SKM-1 treated with dmso at 0.1 percent for 144 hours (cell line): ENCODE measurements around the gene CDC73.

Experiments
- DNase-seq: peaks from one replicate; lab custom pipeline; 2025; ENCODE audit not compliant: unreplicated experiment; lab: John Stamatoyannopoulos, UW

CDC73 gene

DNA sequence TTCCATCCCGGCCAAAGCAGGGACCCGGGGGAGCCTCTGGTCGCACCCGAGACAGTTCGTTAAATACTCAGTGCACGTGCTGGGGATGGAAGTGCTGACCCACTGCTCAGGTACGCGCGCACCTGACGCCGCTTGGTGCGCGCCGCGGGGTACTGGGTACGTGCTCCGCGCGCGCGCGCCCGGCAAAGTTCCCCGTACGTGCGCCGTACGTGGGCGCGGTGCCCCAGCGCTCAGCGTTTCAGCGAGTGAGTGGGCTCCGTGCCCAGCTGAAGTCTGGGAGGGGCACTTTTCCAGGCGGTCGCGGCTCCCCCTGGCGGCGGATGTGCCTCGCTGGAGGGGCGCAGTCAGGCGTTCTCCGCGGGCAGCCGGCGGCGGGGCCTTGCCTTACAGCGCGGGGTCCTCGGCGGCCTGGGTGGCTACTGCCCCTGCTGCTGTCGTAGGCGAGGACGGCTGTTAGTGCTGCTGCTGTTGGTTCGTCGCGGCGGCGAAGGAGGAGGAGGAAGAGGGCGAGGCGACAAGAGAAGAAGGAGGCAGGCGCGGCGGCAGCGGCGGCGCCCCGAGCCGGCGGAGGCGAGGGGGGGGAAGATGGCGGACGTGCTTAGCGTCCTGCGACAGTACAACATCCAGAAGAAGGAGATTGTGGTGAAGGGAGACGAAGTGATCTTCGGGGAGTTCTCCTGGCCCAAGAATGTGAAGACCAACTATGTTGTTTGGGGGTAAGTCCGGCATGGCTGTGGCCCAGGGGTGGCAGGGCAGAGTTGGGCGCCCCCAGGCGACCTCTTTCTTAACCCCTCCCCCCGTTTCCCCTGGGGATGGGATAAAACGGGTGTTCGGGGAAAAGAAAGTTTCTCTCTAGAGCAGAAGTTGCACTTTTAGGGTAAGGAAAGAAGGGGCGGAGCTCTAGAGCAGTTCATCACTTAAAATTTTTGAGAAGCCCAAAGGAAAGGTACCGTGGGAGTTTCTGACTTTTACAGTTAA, at the start of gene CDC73:
Gene CDC73 (plus strand): TSS at position 416 of the 978 bp plus-strand sequence. CDS start 170 bp downstream, at position 586.
- peak; percentile 99 for DNase-seq

GRCh38 chr1:193077991-193078390, 43.8 kb upstream of the CDC73 start:
- DNase-seq: no peak

DNA sequence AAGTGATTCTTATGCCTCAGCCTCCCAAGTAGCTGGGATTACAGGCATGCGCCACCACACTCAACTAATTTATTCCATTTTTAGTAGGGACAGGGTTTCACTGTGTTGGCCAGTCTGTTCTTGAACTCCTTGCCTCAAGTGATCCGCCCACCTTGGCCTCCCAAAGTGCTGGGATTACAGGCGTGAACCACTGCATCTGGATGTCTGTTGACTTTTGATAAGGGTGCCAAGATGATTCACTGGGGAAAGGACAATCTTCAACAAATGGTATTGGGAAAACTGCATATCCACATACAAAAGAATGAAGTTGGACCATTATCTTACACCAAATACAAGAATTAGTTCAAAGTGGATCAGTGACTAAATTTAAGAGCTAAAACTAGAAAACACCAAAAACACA, 42.6 kb upstream of the CDC73 start:
- DNase-seq: no peak

GRCh38 chr1:193083365-193084088, 38.3 kb upstream of the CDC73 start:
- no peak for DNase-seq

- no peak for DNase-seq
These were observed 36.6 kb upstream of the CDC73 start for GRCh38 chr1:193085263-193085662.

DNA sequence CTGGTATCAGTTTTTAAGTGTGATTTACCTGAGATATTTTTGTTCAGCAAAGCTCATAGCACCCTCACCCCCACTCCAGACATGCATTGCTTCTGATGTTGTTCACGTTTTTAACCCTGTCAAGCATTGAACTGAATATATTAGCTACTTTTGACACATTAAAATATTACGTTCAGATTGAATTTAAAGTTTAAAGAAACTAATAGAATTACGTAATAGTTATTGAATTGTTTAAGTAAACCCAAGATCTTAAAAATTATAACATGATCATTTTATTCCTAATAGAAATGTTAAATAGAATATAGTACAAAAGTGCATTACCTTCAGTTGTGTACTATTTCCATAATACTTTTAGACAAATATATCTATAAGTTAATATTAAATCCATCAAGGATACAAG, 35.5 kb upstream of the CDC73 start:
- no peak for DNase-seq

- DNase-seq: no peak
These were observed 33.9 kb upstream of the CDC73 start for GRCh38 chr1:193087893-193088292.

DNA sequence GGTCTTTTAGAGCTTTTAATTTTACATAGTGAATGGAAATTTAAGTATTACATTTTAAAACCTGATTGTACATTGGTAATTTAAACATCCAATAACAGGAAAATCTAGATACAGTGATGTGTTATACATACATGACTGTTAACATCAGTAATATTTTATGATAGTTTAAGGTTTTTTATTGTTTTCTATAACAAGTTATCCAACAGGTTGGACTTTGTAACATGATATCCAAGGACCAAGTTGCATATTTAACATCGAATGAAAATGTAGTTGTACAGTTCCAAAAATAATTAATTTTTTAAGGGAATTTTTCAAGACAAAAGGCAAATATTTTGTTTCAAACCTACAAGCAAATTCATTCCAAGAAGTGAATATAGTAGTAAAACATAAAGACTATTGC, 31.0 kb upstream of the CDC73 start:
- DNase-seq: no peak

GRCh38 chr1:193094112-193094511, 27.7 kb upstream of the CDC73 start:
- no peak for DNase-seq

DNA sequence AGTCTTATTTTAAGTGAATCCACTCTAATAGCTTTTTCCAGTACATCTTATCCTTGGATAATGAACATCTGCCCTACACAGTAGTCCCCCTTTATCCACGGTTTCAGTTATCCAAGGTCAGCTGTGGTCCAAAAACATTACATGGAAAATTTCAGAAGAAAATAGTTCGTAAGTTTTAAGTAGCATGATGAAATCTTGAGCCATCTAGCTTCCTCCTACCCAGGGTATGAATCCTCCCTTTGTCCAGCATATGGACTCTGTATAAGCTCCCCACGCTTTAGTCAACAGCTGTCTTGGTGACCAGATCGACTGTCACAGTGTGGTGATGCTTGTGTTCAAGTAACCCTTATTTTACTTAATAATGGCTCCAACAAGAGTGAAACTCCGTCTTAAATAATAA, 19.2 kb upstream of the CDC73 start:
- DNase-seq: no peak

GRCh38 chr1:193103759-193104501, 17.9 kb upstream of the CDC73 start:
- no peak for DNase-seq

- DNase-seq: peak; percentile 45
These were observed 17.3 kb upstream of the CDC73 start for GRCh38 chr1:193104502-193104906.

- peak; percentile 79 for DNase-seq
These were observed 16.7 kb upstream of the CDC73 start, which contains the start of gene GLRX2 for GRCh38 chr1:193104907-193105820. Gene GLRX2 (minus strand): TSS chr1:193105414. CDS start chr1:193105382, 32 bp downstream.

DNA sequence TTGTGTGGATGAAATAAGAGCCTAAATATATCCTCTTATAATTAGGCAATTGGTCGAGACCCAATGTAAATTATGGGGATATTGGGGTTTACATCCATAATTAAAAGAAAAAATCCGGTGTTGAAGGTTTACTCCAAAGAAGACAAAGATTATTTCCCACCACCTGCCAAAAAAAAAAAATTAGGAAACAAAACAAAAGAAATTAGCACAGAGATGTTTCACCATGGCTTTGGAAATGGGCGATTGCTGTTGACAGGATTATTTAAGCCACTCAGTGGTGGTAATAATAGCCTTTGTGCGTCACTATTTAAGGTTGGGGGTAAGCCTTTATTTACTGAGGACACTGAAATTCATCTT, 16.0 kb upstream of the CDC73 start:
- DNase-seq: no peak

DNA sequence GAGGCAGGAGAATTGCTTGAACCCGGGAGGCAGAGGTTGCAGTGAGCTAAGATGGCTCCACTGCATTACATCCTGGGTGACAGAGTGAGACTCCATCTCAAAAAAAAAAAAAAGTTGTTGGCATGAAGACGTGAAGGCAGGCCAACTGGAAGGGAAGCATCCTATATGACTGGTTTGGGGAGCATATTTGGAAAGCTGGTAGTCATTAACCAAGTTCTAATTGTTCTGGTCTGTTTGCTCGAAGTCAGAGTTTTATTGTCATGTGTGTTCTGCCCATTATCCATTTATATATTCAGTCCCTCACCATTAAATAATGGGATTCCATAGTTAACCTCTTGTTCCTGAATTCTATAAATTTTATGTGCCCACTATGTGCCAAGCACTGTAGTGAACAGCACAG, 13.4 kb upstream of the CDC73 start:
- DNase-seq: no peak

DNA sequence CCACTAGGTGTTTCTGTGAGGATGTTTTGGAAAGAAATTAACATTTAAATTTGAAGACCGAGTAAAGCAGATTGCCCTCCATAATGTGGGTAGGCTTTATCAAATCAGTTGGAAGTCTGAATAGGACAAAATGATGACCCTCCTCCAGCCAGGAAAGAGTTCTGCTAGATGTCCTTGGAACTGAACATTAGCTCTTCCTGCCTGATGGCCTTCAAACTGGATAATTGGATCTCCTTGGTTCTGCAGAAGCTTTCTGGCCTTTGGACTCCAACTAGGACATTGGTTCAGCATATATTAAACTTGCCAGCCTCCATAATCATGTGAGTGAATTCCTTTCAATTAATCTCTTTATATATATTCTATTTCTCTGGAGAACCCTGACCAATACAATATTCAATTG, 12.2 kb upstream of the CDC73 start:
- no peak for DNase-seq

- DNase-seq: no peak
These were observed 11.6 kb upstream of the CDC73 start for GRCh38 chr1:193110246-193110645.

GRCh38 chr1:193110864-193111263, 11.0 kb upstream of the CDC73 start:
- DNase-seq: no peak

DNA sequence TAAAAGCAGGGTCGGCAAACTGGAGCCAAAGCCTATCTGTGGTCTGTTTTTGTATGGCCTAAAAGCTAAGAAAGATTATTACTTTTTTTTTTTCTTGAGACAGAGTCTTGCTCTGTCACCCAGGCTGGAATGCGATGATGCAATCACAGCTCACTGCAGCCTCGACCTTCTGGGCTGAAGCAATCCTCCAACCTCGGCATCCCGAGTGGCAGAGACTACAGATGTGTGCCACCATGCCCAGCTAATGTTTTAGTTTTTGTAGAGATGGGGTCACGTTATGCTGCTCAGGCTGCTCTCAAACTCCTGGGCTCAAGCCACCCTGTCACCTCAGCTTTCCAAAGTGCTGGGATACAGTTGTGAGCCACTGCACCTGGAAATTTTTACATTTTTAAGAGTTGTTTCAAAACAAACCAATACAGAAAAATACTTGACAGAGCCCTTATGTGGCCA, 10.2 kb upstream of the CDC73 start:
- DNase-seq: peak; percentile 67
